GM21515 (cell line): Measurements from ENCODE around the gene MAGEB4.
"Not testable (repeated sequence)": the region's sequence is repeated elsewhere in the genome, so short reads cannot be mapped to it uniquely, and the experiment has no call there.

Experiments
- ATAC-seq: cut with Tn5 transposase; IDR thresholded peaks from one replicate; pipeline ENCODE4 v1.9.1; 2021; ENCODE audit not compliant: unreplicated experiment

MAGEB4 gene

GRCh38 chrX:30241724-30242415, at the start of gene MAGEB4:
Gene MAGEB4, plus strand, starts transcription at chrX:30242000. Its CDS starts 136 bp downstream, at chrX:30242136.
- ATAC-seq = no peak

DNA sequence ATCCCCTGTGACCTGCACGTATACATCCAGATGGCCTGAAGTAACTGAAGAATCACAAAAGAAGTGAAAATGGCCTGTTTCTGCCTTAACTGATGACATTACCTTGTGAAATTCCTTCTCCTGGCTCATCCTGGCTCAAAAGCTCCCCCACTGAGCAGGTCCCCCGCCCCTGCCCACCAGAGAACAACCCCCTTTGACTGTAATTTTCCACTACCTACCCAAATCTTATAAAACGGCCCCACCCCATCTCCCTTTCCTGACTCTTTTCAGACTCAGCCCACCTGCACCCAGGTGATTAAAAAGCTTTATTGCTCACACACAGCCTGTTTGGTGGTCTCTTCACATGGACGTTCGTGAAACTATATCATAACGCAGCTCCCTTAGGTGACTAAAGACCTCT, 47.9 kb upstream of the MAGEB4 start:
- ATAC-seq = not testable (repeated sequence)

DNA sequence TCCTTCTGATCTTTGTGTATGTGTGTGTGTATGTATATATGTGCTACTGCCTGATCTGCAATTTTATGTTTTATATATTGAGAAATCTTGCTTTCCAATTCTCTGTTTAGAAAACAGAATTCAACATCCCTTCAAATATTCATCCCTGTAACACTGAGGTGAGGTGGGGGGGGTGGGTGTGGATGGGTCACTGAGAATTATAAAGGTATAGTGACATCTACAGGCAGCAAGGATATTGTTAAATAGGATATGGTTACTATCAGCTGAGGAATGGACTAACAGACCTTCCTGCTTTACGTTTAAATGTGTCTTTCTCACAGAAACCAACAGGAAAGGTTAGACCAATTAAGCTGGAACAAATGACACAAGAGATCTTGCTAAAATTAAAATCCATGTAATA, 45.5 kb upstream of the MAGEB4 start:
- no peak for ATAC-seq

GRCh38 chrX:30212172-30212571, 29.6 kb upstream of the MAGEB4 start:
- ATAC-seq = no peak

- ATAC-seq = no peak
These were observed 26.4 kb upstream of the MAGEB4 start, which contains the start of gene MAGEB2 for GRCh38 chrX:30215357-30215843. Gene MAGEB2, plus strand, starts transcription at chrX:30215563. Its CDS starts 3,018 bp downstream, at chrX:30218581.

- ATAC-seq = no peak
These were observed 24.3 kb upstream of the MAGEB4 start for GRCh38 chrX:30217465-30217864.

DNA sequence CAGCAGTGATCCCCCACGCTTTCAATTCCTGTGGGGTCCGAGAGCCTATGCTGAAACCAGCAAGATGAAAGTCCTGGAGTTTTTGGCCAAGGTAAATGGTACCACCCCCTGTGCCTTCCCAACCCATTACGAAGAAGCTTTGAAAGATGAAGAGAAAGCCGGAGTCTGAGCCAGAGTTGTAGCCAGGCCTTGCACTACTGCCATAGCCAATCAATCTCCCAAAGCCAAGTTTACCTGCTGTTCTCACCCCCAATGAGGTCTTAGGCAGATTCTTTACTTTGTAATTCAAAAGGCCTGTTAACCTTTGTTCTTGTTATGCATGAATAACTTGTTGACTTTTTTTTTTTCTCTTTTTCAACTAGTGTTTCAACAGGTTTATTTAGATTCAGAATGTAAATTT, 22.4 kb upstream of the MAGEB4 start:
- ATAC-seq = no peak

DNA sequence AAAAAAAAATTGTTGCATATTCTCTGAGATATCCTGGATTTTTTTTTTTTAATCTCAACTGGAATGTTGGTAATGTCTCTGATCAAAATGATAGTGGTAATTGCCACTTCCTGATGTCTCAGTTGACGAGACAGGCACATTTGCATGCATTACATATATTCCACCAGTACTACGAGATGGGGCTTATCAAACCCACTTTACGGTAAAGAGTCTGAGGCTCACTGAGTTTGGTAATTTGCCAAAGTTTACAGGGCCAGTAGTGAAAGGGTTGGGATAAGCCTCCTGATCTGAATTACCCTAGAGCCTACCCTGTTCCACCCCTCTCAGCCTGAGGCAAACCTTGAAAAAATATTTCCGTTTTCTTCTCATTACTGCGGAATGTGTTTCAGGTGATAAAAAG, 21.1 kb upstream of the MAGEB4 start:
- no peak for ATAC-seq

DNA sequence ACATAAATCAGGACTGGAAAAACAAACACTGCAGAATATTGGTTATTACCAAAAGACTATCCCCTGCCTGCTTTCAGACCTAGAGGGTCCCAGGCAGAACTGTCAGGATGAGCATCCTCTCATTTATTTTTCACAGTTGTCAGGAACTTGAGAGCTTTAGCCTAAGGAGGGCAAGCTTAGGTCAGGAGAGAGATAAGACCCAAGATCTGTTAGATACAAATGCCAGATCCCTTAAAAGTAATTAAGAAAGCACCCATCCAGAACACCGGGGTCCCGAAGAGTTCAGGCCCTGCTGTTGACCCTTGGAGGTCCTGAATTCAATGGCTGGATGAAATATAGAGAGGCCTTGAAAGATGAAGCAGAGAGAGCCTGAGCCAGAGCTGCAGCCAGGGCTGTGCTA, 17.3 kb upstream of the MAGEB4 start:
- ATAC-seq = no peak

- ATAC-seq = no peak
These were observed 13.3 kb upstream of the MAGEB4 start for GRCh38 chrX:30228526-30228925.

GRCh38 chrX:30230395-30230794, 11.4 kb upstream of the MAGEB4 start, which contains the start of gene MAGEB3:
Gene MAGEB3, plus strand, starts transcription at chrX:30230657. Its CDS starts 5,268 bp downstream, at chrX:30235925.
- ATAC-seq = no peak

- no peak for ATAC-seq
These were observed 5.1 kb downstream of the MAGEB4 start, which contains the start of gene MAGEB1 for GRCh38 chrX:30246769-30247489. Gene MAGEB1, plus strand, starts transcription at chrX:30247146. Its CDS starts 3,348 bp downstream, at chrX:30250494.

- ATAC-seq = peak; percentile 47
These were observed 7.1 kb downstream of the MAGEB4 start for GRCh38 chrX:30248854-30249253.

DNA sequence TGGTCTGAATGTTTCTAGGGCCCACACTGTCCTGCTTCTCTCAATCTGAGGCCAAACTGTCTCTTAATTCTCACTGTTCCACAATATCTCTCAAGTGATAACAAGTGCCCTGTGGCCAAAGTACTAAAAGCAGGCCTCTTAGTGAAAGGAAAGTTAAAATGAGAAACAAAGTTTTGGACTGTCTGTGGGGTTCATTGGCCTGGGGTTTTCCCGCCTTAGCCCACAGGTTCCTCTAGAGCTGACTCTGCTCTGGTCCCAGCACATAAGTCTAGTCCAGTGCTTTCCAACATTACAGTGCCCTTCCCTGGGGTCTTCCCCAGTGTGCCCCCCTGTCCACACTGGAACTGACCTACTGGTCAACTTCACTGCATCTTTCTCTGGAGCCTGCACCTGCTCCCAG, 11.5 kb downstream of the MAGEB4 start:
- peak; percentile 59 for ATAC-seq

DNA sequence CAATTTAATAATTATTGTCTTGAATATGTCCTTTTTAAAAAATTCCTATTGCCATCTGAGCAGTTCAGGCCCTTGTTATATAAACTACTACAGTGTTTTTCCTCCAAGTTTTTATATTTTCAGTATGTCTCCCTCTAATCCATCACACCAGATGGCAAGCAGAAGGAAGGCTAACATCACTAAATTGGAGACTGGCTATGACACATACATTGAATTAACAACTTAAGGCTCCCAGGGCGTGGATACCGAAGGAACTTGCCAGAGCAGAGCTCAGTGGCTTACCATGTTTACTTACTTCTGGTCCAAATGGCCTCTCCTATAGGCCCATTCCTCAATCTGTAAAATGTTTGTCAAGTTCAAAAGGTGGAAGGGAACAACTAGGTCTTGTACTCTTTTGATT, 18.1 kb downstream of the MAGEB4 start:
- no peak for ATAC-seq

- ATAC-seq = no peak
These were observed 19.2 kb downstream of the MAGEB4 start for GRCh38 chrX:30261012-30261411.

DNA sequence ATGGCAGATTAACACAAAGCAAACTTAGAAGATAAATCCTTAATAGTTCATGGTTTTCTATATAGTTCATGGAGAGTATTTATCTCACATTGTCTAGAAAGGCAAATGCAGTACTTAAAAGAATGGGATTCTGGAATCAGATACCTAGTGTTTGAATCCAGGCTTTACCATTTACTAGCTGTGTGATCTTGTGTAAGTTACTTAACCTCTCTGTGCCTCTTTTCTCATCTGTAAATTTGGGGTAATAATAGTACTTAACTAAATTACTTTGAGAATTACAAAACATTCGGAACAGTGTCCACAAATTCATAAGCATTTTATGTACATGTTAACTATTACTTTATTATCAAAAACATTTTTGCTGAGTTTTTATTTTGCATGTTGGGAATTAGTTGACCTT, 21.0 kb downstream of the MAGEB4 start:
- no peak for ATAC-seq

- no peak for ATAC-seq
These were observed 28.8 kb downstream of the MAGEB4 start for GRCh38 chrX:30270639-30271038.

DNA sequence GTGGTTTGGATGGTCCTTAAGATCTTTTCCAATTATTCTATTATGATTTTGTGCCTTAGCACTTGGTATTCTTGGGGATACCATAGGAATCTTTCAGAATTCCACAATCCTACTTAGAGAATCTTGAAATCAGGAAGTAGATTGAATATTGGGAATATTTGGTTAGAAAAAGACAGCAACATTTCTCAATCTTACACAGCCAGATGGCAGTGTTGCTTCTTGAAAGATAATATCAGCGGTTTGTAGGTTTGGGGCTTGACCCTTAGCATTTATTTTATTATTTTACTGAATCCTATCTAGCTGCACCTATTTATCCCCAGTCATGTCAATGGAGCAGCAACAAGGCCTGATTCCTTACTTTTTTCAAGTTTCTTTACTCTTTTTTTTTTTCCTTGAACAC, 33.7 kb downstream of the MAGEB4 start:
- ATAC-seq = no peak

DNA sequence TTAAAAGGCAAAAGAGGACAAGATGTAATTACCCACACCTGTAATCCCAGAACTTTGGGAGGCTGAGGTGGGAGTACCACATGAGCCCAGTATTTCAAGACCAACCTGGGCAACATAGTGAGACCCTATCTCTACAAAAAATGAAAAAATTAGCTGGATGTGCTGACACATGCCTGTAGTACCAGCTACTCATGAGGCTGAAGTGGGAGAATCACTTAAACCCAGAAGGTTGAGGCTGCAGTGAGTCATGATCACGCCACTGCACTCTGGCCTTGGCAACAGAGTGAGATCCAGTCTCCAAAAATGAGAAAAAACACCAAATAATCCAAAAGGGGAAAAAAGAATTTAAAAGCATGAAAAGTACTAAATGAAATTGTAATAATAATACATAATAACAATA, 36.6 kb downstream of the MAGEB4 start:
- ATAC-seq = no peak

GRCh38 chrX:30280428-30280827, 38.6 kb downstream of the MAGEB4 start:
- ATAC-seq = no peak

GRCh38 chrX:30282527-30282926, 40.7 kb downstream of the MAGEB4 start:
- ATAC-seq = no peak
